Stimulated activated CD4-positive, alpha-beta T cell treated with anti-CD3 and anti-CD28 coated beads, TNF-alpha, amount 100 ng/mL, for 4 hours (primary cell): ENCODE results near the gene SPRTN.
A peak's percentile ranks its signal among the peaks of the same experiment; 100 is the strongest.
"Not testable (repeated sequence)": the region's sequence is repeated elsewhere in the genome, so short reads cannot be mapped to it uniquely, and the experiment has no call there.

Experiments used
- DNase-seq, 3 experiments: peaks; one replicate each; pipeline ENCODE4 v3.0.0-alpha.2; 2020; ENCODE audit warnings: low read depth in 3 of 3

SPRTN gene

DNA sequence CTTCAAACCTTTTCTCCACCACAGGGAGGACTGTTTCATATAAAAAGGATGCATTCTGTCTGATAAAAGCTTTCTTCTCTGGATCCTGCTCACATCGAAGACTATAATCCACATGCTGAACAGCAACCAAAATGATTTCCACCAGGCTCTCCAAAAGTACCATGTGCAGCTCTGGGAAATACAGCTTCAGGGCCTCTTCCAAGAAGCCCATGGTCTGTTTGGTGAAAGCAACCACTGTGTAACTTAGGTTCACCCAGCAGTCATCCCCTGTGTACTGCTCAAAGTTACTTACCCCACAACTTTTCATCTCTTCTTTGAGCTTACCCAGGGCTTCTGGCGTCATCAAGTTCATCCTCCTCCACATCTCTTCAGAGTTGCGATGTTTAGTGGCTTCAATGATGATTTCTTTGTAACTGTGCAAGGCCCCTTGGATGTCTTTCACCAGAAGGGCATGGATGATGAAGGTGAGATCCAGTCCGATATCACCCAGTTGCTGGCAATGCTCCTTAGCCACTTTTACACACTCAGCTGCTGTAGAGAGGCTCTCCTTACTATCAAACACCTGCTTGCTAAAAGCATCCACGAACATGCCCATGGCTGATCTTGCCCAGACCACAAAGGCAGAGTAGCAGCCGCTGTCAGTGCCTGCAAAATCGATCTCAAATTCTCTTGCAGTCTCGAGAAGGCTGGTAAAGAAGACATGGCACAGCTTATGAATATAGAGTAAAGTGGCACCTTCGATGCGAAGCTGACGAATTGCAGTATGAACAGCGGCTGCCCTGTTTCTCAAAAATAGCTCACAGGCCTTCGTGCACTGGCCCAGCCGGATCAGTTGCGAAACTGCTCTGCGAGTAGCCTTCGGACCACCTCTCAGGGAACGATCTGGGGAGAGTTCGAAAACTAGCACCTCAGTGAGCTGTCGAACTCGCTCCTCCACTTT lies 2.2 kb upstream of the SPRTN start:
- DNase-seq, result no peak

- DNase-seq, result no peak
These were observed 1.0 kb upstream of the SPRTN start for GRCh38 chr1:231337043-231337471.

- DNase-seq, result peak; percentile 93 to 96 (median 96)
These were observed 422 bp upstream of the SPRTN start, which contains the start of gene EXOC8 for GRCh38 chr1:231337472-231338269. Gene EXOC8, minus strand, starts transcription at chr1:231337852. Its CDS starts 107 bp downstream, at chr1:231337745.

DNA sequence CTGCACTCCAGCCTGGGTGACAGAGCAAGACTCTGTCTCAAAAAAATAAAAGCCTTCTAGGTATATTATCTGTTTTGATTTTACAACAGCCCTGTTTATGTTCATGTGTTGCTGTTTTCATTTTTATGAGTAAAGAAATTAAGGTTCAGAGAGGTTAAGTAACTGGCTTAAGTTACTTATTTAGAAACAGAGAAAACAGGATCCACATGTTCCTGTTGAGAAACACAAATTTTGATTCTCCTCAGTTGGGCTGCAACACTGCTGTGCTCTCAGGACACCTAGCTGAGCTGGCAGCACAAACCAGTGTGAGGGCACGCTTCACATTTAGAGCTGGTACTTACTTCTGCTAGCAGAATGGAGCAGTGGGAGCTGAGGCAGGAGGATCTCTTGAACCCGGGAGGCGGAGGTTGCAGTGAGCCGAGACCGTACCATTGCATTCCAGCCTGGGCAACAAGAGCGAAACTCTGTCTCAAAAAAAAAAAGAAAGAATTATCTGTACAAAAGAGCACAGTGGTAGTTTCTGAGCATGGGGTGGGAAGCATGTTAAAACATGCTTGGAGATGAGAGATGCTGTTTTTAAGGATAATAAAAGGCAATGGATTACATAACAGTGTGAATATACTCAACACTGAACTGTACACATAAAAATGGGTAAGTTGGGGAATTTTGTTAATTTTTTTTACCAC lies 2.4 kb downstream of the SPRTN start:
- DNase-seq, result no peak

DNA sequence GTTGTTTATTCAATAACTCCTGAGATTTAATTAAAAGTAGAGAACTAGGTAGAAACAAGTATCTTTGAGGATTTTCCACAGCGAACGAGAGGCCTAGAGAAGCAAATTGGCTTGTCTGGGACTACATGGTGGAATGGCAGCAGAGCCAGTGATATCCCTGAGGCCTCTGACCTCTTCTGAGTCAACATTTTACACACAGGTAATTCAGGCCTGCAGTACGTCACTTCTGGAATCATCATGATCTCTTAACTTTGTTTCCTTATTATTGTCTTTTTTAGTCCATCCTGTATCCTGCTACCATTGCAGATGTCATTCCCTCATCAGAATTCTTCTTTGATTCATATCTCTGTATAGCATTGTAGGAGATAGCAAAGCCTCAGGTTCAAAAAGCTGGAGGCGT lies 9.9 kb downstream of the SPRTN start:
- no peak for DNase-seq

- no peak for DNase-seq
These were observed 10.3 kb downstream of the SPRTN start for GRCh38 chr1:231348442-231348841.

DNA sequence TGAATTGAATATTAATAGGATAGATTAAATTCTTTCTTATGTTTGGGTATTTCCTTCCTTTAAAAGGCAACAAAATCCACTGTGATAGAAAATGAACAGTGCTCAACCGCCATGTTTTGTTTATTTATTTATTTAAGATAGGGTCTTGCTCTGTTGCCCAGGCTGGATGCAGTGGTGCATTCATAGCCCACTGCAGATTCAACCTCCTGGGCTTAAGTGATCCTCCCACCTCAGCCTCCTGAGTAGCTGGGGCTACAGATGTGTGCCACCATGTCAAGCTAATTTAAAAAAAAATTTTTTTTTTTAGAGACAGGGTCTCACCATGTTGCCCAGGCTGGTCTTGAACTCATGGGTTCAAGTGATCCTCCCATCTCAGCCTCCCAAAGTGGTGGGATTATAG lies 10.8 kb downstream of the SPRTN start:
- not testable (repeated sequence) for DNase-seq

GRCh38 chr1:231351816-231352215 lies 13.7 kb downstream of the SPRTN start:
- DNase-seq, result no peak

- DNase-seq, result no peak
These were observed 15.0 kb downstream of the SPRTN start for GRCh38 chr1:231353086-231353485.

DNA sequence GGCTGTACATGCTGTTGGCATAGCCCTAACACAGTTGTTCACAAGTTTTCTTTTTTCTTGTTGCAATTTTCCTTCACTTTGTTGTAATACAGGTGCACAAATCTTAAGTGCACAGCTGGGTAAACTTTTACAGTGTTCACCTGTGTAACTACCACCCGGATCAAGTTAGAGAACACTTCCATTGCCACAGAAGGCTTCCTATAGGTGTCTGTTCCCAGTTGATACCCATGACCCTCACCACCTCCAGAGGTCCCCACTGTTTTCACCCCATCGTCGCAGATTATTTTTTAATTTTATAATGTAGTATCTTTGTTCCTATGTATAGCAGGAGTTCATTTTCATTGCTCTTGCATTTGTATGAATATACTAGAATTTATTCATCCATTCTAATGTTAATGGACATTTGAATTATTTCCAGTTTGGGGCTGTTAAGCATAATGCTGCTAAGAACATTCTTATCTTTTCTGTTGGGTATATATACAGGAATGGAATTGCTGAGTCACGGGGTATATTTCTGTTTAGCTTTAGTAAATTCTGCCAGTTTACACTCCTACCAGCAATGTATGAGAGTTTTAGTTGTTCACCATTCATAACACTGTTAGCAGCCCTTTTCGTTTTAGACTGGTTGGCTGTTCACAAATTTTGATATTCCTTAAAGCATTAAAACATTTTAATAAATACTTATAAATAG lies 16.4 kb downstream of the SPRTN start:
- DNase-seq, result no peak

GRCh38 chr1:231355171-231355570 lies 17.1 kb downstream of the SPRTN start:
- DNase-seq, result no peak

DNA sequence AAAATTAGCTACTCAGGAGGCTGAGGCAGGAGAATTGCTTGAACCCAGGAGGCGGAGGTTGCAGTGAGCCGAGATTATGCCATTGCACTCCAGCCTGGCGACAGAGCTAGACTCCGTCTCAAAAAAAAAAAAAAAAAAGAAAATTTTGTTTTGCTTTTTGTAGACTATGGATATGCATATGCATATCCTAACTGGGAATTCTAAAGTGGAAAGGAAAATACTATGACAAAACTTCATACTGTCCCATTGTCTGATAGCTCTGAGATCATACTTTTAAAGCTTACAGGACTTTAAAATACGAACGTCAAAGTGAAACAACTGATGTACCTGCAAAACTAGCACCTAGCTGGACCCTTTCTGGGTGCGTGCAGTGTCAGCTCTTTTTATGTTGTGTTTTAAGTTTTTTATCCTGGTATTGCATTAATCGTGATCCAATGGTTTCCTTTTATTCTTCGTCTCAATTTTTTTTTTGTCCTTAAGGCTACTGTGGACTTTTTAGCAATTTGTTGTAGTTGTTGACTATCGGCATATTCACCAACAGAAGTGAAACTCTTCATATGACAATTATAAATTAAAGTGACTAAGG lies 19.2 kb downstream of the SPRTN start:
- no peak for DNase-seq

GRCh38 chr1:231357831-231358354 lies 19.8 kb downstream of the SPRTN start:
- DNase-seq, result no peak

GRCh38 chr1:231359113-231359512 lies 21.0 kb downstream of the SPRTN start:
- DNase-seq, result no peak

GRCh38 chr1:231362325-231362724 lies 24.2 kb downstream of the SPRTN start:
- DNase-seq, result no peak

DNA sequence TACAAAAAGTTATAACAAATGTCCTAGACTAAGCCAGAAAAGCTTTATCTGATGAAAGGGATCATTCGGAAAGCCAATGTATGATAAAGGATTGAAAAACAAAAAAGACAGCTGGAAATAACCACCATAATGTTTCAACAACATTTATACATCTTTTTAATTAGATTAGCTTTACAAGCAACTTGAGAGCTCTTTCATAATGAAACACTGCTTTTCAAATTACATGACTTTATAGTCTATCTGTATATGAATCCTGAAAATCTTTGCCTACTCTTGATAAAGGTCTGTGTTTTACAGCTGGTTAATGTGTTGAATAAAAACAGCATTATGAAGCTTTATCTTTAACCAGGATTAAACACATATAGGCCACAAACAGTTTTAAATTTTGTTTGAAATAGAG lies 25.5 kb downstream of the SPRTN start:
- DNase-seq, result no peak

DNA sequence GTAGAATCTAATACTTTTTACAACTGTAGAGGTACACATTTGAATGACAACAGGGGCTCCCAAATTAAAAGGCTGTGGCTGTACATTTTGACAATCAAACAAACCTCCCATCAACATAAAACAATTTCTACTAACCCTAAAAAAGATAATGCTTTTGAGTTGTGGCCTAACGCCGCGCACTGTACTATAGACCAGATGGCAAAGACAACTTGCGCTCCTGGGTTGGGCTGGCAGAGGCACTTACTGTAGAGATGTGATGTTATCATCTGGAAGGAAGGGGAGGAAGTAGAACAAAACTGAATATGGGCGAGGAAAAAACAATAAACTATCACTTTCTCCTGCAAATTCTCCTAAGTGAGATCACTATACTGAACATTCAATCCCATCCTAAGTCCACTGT lies 26.1 kb downstream of the SPRTN start:
- DNase-seq, result no peak

- no peak for DNase-seq
These were observed 31.2 kb downstream of the SPRTN start for GRCh38 chr1:231369282-231369681.

GRCh38 chr1:231372501-231372900 lies 34.4 kb downstream of the SPRTN start:
- no peak for DNase-seq

DNA sequence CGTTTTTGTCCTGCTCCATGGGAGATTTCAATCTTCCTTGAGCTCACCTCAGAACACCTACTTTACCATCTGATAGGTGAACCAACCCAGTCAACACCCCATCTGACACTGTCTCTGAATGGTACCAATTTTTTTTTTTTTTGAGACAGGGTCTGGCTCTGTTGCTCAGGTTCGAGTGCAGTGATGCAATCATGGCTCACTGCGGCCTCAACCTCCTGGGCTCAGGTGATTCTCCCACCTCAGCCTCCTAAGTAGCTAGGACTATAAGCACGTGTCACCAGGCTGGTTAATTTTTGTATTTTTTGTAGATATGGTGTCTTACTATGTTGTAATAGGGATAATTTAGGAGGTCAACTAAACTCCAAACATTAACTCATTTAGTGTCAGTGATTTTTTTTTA lies 36.3 kb downstream of the SPRTN start:
- no peak for DNase-seq

GRCh38 chr1:231376101-231376500 lies 38.0 kb downstream of the SPRTN start:
- DNase-seq, result no peak
